GM20431 (cell line): ENCODE data around the gene SMG9.
"Not testable (repeated sequence)": the region's sequence is repeated elsewhere in the genome, so short reads cannot be mapped to it uniquely, and the experiment has no call there.

Experiments used
- in situ Hi-C: fragments of 300-500 bp; cut with MseI, MboI; formaldehyde crosslinking; loops from one replicate; pipeline ENCODE4 v1.15.0; 2020; ENCODE audit warnings: low sequenced_read_pairs; ENCODE audit not compliant: unreplicated experiment

The SMG9 gene

DNA sequence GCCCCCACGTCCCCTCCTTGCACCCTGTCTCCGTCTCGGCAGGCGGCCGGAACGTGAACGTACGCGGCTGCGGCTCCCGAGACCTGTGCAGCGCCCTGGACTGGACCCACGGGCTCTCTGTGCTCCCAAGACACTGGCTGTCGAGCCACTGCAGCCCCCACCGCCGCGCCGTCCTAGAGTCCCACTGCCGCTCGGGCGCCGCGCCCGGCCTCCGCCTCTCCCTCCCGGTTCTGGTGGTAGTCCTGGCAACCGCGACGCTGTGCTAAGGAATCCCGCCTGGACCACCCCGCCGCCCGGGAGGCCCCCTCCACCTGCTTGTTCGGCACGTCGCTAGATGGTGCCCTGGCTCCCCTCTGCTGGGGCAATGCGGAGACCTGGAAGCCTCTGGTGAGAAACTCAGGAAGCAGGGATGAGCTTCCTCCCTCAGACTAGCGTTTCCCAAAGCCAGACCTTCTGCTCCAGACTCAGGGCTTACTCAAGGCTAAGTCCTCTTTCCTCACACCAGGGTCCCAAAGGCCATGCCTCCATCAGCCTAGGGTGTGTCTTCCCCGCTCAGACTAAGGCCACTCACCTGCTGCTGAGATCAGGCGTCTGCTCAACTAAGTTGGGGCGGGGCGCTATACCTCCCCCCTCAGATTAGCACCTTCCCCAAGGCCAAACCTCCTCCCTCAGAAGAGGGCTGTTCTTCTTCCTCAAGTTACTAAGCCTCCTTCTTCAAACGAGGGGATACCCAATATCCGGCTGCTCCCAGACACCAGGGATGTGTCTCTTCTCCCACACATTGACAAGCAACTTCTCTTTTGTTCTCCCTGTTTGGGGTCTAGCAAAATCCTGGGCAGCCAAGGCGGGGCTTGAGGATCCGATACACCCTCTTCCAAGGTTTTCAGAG is 55.0 kb downstream of the SMG9 start:
- in situ Hi-C loops, result no loop called here

DNA sequence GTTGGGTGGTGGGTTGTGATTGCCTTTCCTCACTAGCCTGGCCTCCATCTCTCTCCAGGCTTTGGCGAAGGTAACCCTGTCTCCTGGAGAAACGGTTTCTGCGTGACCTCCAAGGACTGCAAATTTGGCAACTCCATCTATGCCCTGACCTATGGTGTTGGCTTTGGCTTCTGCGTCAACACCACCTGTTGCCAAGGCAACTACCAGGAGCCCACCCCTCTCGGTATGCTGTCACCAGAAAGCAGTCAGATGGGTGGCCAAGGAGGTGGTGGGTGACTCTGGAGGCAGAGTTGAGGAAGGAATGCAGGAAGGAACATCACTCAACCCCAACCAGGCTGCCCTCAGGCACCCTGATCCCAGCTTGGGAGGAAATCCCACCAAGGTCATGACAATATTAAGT is 57.5 kb downstream of the SMG9 start:
- in situ Hi-C loops, result no loop called here

DNA sequence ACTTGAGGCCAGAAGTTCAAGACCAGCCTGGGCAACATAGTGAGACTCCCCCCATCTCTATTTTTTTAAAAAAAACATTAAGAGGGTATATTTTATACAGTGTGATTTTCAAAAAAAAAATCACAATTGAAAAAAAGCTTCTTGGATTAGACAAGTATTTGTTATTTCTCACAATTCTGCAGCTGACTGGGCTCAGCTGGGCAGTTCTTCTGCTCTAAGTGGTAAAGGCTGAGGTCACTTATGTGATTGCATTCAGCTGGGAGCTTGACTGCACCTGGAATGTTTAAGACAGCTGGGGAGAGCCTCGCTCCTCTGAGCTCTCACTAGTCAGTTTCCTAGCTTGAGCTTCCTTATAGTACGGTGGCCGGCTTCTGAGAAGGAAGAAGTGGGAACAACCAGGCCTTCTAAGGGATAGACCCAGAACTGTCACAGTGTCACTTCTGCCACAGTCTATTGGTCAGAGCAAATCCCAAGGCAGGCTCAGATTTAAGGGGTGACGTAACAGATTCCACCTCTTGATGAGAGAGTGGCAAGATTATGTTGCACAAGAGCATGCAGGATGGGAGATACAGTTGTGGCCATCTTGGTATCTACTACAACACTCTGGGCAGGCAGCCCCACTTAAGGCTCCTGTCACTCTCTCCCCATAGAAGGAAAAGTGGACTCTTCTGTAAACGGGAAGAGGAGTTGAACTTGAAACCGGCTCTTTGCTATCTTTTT is 58.6 kb downstream of the SMG9 start:
- in situ Hi-C loops, result no loop called here

DNA sequence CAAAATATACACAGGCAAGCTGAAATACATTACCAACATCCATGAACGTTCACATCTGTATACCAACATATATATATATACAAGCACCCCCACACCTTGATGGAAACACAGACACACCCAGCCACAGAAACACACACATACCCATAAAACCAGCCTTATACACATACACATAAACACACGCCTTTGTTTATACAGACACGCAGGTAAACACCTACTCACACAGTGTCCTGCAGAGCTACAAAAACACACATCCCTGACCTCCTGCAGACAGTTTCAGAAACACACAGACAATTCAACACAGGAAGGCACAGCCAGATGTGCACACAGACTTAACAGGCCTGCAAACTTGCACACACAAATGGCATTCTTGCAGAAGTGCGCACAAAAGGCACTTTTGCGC is 60.2 kb downstream of the SMG9 start:
- in situ Hi-C loops, result no loop called here

DNA sequence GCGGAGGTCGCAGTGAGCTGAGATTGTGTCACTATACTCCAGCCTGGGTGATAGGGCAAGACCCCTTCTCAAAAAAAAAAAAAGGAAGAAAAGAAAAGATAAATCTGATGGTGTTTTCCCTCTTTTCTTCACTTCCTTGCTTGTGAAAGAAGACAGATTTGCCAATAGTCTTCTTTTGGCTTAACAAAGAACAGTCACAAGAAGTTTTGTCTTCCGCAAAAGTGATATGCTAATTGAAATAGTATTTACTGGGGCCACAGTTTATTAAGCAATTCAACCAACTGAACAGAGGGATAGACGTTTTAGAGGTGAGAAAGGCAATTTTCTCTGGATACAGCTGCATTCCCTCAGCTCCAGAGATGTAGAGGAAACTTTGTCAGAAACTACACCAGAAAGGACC is 61.9 kb downstream of the SMG9 start:
- in situ Hi-C loops, result no loop called here

DNA sequence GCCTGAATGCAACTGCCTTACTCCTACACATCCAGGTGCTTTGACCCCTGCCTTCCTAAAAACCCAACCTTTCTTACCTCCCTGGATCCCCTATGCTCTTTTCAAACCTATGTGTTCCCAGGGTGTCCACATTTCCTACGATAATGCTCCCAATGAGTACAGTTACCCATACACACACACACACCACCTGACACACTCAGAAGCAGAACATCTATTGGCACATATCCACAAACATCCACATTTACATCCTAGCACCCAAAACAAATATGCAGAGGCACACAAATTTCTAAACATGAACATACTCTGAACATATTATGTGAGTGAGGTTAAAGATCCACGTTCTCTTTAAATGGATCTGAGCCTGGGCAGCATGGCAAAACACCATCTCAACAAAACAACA is 62.4 kb downstream of the SMG9 start:
- in situ Hi-C loops, result no loop called here

DNA sequence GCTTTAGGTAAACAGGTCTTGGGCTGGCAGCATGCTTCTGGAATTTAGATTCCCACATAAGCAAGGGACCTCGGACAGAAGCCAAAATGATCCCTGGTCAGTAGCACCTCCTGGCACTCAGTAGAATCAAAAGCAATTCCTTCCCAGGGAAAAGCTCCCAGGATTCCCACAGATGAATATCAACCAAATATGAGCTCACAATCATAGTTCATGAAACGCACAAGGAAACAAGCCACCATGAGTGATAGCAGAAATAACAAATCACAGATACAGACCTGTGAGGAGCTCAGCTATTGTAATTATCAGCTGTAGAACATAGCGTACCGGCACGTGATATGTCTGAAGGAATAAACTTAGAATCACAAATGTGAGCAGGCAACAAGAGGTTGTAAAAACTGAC is 63.0 kb downstream of the SMG9 start:
- in situ Hi-C loops, result no loop called here

DNA sequence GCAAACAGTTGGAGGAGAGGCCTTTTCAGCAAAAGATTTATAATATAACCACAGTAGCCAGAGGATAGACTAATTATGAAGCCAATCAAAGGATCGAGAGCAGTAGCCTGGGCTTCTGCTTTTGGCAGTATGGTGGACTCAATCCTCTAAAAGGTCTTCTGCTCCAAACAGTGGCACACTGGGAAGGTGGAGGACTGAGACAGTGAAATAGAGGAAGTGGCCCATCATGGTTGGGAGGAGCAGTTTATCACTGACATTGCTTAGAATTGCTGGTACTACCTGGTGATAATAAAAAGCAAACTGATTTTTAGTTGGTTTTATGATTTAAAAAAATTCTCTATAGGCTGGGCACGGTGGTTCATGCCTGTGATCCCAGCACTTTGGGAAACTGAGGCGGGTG is 63.9 kb downstream of the SMG9 start:
- in situ Hi-C loops, result no loop called here

DNA sequence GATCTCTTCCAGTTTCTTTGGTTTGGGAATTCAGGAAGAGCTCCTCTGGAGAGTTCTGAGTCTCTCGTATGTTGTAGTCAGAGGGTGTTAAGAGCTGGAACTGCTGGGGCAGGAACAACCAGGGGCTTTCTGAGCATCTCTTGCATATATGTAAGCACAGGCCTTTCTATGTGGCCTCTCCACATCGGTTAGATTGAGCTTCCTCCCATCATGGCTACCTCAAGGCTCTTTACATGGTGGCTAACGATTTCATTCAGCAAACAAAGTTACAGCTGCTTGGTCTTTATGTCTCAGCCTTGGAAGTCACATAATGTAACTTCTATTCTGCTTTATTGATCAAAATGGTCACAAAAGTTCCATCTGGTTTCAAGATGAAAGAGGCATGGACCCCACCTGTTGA is 64.3 kb downstream of the SMG9 start:
- in situ Hi-C loops, result no loop called here

DNA sequence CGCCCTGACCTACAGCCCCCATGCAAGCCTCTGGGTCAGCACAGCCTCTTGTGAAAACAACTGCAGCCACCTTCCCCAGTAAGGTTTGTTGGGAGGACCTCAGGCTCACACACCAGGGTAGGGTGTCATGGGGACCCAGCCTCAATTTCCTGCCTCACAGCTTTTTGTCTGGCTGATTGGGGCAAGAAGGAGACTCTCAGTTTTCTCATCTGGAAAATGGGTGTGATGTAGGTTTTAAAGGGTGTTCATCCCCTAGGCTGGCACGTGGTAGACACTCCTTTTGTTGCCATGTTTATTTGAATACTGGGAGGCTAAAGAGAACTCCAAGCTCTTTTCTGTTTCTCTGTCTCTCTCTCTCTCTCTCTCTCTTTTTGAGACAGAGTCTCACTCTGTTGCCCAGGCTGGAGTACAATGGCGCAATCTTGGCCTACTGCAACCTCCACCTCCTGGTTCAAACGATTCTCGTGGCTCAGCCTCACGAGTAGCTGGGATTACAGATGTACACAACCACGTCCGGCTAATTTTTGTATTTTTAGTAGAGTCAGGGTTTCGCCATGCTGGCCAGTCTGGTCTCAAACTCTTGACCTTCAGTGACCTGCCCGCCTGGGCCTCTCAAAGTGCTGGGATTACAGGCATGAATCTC is 66.6 kb downstream of the SMG9 start:
- in situ Hi-C loops, result no loop called here

DNA sequence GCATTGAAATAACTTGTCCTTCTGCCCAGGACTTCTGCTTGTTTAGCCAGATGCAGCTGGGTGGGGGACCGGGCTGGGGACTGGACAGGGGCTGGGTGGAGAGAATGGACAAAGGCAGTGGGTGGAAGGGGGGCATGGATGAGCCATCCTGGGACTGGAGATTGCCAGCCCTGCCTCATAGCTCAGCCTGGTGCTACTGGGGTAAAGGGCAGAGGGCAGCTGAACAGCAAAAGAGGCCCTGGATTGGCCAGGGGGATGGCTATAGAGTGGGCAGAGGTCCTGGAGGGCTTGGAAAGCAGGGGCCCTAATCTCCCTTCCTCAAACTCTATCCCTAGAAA is 67.1 kb downstream of the SMG9 start:
- in situ Hi-C loops, result no loop called here

DNA sequence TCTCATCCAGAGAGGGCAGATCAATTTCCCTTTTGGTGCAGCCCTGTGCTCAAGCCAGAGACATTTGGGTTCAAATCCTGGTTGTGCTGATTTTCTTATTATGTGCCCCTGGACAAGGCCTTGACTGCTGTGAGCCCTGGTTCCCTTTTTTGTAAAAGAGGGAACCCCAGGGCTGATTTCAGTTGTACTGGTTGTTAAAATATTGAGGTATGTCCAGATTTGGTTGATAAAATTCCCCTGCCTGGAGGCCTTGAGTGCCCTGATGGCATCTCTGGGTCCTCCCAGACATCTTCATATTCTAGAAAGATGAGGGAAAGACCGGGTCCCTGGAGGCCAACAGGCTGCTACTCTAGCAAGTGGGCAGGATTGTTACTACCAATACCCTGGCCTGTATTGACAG is 70.4 kb downstream of the SMG9 start:
- in situ Hi-C loops, result no loop called here

DNA sequence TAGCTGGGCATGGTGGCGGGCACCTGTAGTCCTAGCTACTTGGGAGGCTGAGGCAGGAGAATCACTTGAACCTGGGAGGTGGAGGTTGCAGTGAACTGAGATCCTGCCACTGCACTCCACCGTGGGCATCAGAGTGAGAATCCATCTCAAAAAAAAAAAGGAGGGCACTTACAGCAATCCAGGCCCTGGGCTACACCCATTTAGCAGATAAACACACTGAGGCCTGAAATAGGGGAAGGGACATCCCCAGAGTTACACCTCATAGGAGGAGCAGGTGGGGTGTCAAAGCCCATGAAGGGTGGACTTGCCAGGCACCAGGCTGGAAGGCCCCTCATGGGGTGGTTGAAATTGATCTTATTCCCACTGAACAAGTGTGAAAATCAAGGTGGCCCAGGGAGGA is 70.9 kb downstream of the SMG9 start:
- in situ Hi-C loops, result no loop called here

DNA sequence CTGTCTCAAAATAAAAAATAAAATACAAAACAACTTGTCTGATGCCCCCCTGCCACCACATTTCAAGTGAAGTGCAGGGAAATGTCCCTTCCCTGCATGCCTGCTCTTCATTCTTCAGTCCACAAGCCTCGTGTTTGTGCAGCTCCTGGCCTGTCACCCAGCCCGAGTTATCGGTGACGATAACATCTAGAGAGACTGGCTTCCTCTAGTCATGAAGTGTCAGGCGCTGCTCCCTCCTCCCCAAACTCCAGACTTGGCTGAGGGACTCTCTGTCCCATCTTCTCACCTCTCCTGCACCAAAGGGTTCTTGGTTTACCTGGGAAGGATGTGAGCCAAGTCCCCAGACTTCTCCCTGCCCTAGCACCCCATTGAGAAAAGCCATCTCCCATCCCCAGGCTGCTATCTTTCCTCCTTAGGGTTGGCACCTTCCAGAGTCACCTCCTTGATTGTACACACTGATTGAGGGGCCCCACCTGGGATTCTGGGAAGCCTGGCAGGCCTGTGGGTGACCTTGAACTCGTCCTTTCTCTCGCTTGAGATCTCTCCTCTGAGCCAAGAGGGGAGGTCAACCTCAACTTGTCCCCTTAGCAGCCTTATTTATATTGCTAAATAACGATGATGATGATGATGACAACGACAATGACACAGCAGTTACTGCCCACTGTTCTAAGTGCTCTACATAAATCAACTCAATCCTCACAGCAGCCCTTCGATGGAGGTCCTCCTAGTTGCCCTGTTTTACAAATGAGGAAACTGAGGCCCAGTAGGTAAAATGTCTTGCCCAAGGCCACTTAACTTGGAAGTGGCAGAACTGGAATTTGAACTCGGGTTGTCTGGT is 71.7 kb downstream of the SMG9 start:
- in situ Hi-C loops, result no loop called here

DNA sequence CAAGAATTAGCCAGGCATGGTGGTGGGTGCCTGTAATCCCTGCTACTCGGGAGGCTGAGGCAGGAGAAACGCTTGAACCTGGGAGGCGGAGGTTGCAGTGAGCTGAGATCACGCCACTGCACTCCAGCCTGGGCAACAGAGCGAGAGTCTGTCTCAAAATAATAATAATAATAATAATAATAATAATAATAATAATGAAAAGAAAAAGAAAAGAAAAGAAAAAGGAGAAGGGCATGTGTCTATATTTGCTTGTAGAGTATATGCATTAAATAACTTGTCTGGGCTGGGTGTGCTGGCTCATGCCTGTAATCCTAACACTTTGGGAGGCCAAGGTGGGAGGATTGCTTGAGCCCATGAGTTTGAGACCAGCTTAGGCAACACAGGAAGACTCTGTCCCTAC is 72.5 kb downstream of the SMG9 start:
- in situ Hi-C loops, result not testable (repeated sequence)

DNA sequence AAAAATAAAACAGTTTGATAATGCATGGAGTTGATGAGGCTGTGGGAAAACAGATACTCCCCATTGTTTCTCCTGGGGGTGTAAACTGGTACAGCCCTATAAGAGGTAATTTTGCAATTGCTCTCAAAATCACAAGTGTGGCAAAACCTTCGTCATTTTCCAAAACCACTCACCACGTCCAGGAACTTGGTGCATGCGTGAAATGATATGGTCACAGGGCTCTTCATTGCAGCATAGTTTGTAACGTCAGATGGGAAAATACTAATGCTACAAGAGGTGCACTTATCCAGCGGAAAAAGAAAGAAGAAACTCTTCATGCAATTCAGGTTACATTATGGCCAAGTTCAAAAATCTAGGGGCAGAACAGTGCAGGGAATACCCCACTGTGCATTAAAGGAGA is 72.9 kb downstream of the SMG9 start:
- in situ Hi-C loops, result no loop called here

DNA sequence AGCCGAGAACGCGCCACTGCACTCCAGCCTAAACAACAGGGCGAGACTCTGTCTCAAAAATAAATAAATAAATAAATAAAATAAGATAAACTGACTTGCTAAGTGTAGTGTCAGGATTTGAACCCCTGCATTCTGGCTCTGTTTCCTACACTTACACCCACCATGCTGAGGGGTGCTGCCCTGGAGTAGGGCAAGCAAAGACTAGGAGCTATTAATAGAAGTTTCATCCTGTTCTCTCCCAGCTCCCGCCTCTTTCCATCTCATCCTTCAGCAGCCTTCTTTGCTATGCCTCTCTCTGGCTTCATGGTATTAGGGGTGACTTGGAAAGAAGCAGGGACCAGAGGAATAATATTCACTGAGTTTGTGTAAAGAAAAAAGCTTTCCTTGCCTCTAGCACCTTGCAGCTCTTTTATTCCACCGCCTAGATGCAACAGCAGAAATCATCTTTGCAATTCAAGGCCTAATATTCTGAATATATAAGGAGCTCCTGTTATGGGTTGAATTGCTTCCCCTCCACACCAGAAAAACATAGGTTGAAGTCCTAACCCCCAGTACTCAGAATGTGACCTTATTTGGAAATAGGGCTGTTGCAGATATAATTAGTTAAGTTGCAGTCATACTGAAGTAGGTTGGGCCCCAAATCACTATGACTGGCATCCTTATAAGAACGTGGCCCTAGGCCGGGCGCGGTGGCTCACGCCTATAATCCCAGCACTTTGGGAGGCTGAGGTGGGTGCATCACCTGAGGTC is 76.1 kb downstream of the SMG9 start:
- in situ Hi-C loops, result no loop called here
